ENCODE measurements around the gene KRTAP3-2.

The KRTAP3-2 gene

DNA sequence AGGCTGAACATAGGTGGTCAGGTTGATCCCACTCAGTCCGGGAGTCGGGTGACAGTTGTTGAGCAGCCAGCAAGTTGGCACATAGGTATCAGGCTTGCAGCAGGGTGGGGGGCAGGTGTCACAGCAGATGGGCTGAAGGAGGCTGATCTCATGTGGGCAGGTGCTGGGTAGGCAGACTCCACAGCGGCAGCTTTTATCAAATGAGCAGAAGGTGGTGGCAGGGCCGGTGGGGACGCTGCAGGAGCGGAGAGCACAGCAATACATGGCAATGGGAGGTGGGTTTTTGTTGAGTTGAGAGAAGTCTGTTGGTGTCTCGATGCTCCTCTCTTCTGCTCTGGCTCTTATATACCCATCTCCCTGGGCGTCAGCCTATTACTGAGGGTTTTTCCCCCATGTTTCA is 9.1 kb upstream of the KRTAP3-2 start, which contains the start of gene KRTAP3-1:
Gene KRTAP3-1, minus strand, starts transcription at position 318 of the 400 bp plus-strand sequence. Its CDS starts 54 bp downstream, at position 264.
- Histone ChIP-seq H3K36me3 (ENCODE audit: control insufficient read depth, insufficient read depth, low read length) (no peaks in the 10 kb centered on the region), H3K9me3 (ENCODE audit: control insufficient read depth, insufficient read depth, low read length) (no peaks in the 10 kb centered on the region), H3K27me3 (ENCODE audit: control insufficient read depth, insufficient read depth, low read length) (no peaks in the 10 kb centered on the region), H3K4me3 (ENCODE audit: low read depth, low read length) (no peak within 1 kb of the TSS), H3K4me1 (ENCODE audit: control insufficient read depth, insufficient read depth, low read length) (peaks cover 2% of the 10 kb centered on the region), H3K9ac (ENCODE audit: low read depth, low read length) (no peak within 1 kb of the TSS)

DNA sequence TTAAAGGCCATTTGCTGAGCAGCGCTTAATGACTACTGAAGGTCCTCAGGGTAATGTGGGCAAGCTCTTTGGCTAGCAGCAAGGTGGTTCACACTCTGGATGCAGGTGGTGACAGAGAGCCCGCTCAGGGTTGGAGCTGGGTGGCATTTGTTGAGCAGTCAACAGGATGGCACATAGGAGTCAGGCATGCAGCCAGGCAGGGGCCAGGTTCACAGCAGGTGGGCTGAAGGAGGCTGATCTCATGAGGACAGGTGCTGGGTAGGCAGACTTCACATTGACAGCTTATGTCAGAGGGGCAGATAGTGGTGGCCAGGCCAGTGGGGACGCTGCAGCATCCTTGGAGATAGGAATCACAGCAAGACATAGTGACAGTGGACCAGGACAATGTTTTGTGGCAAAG is 4.7 kb upstream of the KRTAP3-2 start:
- H3K36me3 ChIP-seq (ENCODE audit: control insufficient read depth, insufficient read depth, low read length): no peaks in the 10 kb centered on the region
- H3K27me3 ChIP-seq (ENCODE audit: control insufficient read depth, insufficient read depth, low read length): no peaks in the 10 kb centered on the region
- no peak overlapping the region for H3K9ac ChIP-seq (ENCODE audit: low read depth, low read length)
- H3K4me3 ChIP-seq (ENCODE audit: low read depth, low read length): no peak overlapping the region
- peaks cover under 1% of the 10 kb centered on the region for H3K4me1 ChIP-seq (ENCODE audit: control insufficient read depth, insufficient read depth, low read length)
- H3K9me3 ChIP-seq (ENCODE audit: control insufficient read depth, insufficient read depth, low read length): no peaks in the 10 kb centered on the region

DNA sequence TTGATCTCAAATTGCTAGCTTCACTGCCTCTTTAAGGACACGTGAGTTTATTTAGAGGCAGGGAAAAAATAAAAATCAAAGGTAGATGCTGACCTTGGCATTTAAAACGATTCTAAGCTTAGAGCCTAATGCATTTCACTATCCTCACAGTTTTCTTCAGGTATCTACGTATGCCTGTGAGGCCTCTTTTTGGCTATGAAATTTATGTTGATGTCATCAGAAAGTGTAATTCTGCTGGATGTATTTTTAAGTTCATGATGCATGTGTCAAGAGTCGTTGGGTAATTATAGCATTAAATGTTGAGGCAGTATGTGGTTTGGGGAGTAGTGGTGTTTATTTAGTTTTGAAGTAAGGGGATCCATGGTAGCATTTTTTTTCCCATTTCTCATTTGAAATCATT is 4.2 kb upstream of the KRTAP3-2 start:
- no peaks in the 10 kb centered on the region for H3K27me3 ChIP-seq (ENCODE audit: control insufficient read depth, insufficient read depth, low read length)
- no peak overlapping the region for H3K4me3 ChIP-seq (ENCODE audit: low read depth, low read length)
- no peaks in the 10 kb centered on the region for H3K4me1 ChIP-seq (ENCODE audit: control insufficient read depth, insufficient read depth, low read length)
- H3K36me3 ChIP-seq (ENCODE audit: control insufficient read depth, insufficient read depth, low read length): no peaks in the 10 kb centered on the region
- H3K9ac ChIP-seq (ENCODE audit: low read depth, low read length): no peak overlapping the region
- H3K9me3 ChIP-seq (ENCODE audit: control insufficient read depth, insufficient read depth, low read length): no peaks in the 10 kb centered on the region

DNA sequence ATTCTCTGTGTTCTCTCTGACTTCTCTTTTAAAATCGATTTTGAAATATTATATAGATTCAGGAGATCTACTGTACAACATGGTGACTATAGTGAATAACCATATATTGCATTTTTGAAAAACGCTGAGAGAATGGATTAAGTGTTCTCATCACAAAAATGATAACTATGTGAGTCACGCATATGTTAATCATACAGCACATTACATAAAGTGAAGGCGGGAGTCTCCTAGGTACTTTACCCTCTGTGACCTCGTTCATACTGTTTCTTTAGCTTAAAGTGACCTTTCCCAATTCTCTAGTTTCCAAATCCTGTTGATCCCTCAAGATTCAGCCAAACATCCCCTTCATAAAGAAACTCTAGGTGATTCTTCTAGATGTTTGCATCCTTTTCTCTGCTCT is 3.1 kb upstream of the KRTAP3-2 start:
- Histone ChIP-seq H3K27me3 (ENCODE audit: control insufficient read depth, insufficient read depth, low read length) (no peaks in the 10 kb centered on the region), H3K9me3 (ENCODE audit: control insufficient read depth, insufficient read depth, low read length) (no peaks in the 10 kb centered on the region), H3K4me3 (ENCODE audit: low read depth, low read length) (no peak overlapping the region), H3K36me3 (ENCODE audit: control insufficient read depth, insufficient read depth, low read length) (no peaks in the 10 kb centered on the region), H3K4me1 (ENCODE audit: control insufficient read depth, insufficient read depth, low read length) (no peaks in the 10 kb centered on the region), H3K9ac (ENCODE audit: low read depth, low read length) (no peak overlapping the region)

DNA sequence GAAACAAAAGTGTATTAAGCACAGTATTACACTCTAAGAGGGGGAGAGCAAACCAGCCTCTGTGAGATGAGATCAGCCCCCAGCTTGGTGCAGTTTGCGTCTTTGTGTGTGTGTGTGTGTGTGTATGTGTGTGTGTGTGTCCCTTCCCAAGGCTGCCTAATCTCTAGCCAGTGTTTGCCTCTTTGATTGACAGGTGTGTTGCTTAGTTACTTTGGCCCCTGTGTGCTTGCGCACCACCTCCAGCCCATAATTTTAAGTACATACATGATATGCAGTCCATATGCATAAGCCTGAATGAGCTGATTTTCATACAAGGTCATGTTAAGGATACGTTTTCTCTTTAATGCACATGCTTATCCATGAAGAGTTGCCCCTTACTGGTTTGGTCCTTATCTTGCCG is 2.1 kb upstream of the KRTAP3-2 start:
- Histone ChIP-seq H3K27me3 (ENCODE audit: control insufficient read depth, insufficient read depth, low read length) (no peaks in the 10 kb centered on the region), H3K9me3 (ENCODE audit: control insufficient read depth, insufficient read depth, low read length) (no peaks in the 10 kb centered on the region), H3K4me3 (ENCODE audit: low read depth, low read length) (no peak overlapping the region), H3K9ac (ENCODE audit: low read depth, low read length) (no peak overlapping the region), H3K4me1 (ENCODE audit: control insufficient read depth, insufficient read depth, low read length) (no peaks in the 10 kb centered on the region), H3K36me3 (ENCODE audit: control insufficient read depth, insufficient read depth, low read length) (no peaks in the 10 kb centered on the region)

DNA sequence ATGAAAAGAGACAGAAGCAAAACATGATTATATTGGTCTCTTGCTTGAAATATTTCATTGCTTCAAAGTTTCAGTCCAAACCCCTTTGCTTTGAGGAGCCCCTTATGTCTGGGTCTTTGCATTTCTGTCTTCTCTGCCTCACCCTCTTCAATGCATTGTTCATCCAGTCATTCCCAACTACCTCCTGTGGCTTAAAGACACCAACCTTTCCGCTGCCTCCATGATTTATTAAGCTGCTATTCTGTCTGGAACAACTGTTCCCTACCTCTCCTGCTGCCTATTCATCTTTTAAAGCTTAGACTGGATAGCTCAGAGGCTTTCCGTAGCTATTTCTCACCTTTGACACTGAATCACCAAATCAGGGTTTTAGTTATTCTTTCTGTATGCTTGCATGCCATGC is 2.3 kb downstream of the KRTAP3-2 start:
- Histone ChIP-seq H3K4me1 (ENCODE audit: control insufficient read depth, insufficient read depth, low read length) (no peaks in the 10 kb centered on the region), H3K9me3 (ENCODE audit: control insufficient read depth, insufficient read depth, low read length) (no peaks in the 10 kb centered on the region), H3K36me3 (ENCODE audit: control insufficient read depth, insufficient read depth, low read length) (no peaks in the 10 kb centered on the region), H3K27me3 (ENCODE audit: control insufficient read depth, insufficient read depth, low read length) (no peaks in the 10 kb centered on the region), H3K9ac (ENCODE audit: low read depth, low read length) (no peak overlapping the region), H3K4me3 (ENCODE audit: low read depth, low read length) (no peak overlapping the region)

DNA sequence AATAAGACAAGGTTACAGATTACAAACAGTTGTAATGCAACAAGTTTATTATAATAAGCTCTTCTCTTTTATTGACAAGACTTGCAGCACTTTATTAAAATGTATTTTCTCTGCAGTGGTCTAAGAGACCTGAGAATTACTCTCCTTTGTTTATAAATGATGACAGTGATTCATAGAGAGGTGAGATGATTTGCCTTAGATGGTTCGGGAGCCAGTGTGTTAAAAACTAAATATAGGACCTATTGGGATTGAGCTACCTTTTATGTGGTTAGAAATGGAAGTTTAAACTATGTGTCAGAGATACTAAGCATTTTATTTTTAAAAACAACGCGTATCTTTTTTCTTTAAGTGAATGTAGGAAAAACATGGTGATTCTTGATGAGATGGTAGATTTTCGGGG is 2.9 kb downstream of the KRTAP3-2 start:
- no peaks in the 10 kb centered on the region for H3K4me1 ChIP-seq (ENCODE audit: control insufficient read depth, insufficient read depth, low read length)
- H3K36me3 ChIP-seq (ENCODE audit: control insufficient read depth, insufficient read depth, low read length): no peaks in the 10 kb centered on the region
- no peak overlapping the region for H3K9ac ChIP-seq (ENCODE audit: low read depth, low read length)
- no peaks in the 10 kb centered on the region for H3K27me3 ChIP-seq (ENCODE audit: control insufficient read depth, insufficient read depth, low read length)
- H3K9me3 ChIP-seq (ENCODE audit: control insufficient read depth, insufficient read depth, low read length): no peaks in the 10 kb centered on the region
- no peak overlapping the region for H3K4me3 ChIP-seq (ENCODE audit: low read depth, low read length)

DNA sequence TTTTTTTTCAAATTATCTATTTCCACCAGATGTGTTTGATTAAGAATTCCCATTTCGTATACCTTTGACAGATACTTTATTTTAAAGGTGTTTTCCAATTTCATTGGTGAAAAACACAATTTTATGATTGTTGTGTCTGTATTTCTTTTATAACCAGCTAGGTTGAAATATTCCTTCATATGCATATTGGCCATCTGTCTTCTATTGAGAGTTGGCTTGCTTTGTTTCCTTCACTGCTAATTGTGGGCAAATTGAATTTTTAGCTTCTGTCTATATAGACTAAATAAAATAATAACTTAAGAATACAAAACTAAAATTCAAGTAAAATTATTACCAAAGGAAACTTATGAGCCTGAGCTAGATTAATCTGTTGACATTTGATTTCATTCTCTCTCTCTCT is 4.6 kb downstream of the KRTAP3-2 start:
- no peak overlapping the region for H3K9ac ChIP-seq (ENCODE audit: low read depth, low read length)
- no peak overlapping the region for H3K4me3 ChIP-seq (ENCODE audit: low read depth, low read length)
- no peaks in the 10 kb centered on the region for H3K4me1 ChIP-seq (ENCODE audit: control insufficient read depth, insufficient read depth, low read length)
- H3K9me3 ChIP-seq (ENCODE audit: control insufficient read depth, insufficient read depth, low read length): no peaks in the 10 kb centered on the region
- no peaks in the 10 kb centered on the region for H3K36me3 ChIP-seq (ENCODE audit: control insufficient read depth, insufficient read depth, low read length)
- H3K27me3 ChIP-seq (ENCODE audit: control insufficient read depth, insufficient read depth, low read length): no peaks in the 10 kb centered on the region

DNA sequence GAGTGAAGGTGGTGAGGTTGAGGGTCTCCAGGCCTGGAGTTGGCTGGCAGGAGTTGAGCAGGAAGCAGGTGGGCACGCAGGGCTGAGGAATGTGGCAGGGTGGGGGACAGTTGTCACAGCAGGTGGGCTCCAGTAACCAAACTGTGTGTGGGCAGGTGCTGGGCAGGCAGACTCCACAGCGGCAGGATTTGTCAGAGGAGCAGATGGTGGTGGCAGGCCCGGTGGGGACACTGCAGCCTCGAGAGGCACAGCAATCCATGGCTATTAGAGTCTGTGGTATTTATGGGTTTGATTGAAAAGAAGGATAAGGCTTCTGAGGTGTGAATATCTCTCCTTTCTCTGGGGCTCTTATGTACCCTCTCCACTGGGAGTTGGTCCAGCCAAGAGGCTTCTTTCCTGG is 5.9 kb downstream of the KRTAP3-2 start, which contains the start of gene KRTAP3-3:
Gene KRTAP3-3, minus strand, starts transcription at position 326 of the 400 bp plus-strand sequence. Its CDS starts 67 bp downstream, at position 259.
- no peak within 1 kb of the TSS for H3K9ac ChIP-seq (ENCODE audit: low read depth, low read length)
- H3K9me3 ChIP-seq (ENCODE audit: control insufficient read depth, insufficient read depth, low read length): no peaks in the 10 kb centered on the region
- H3K27me3 ChIP-seq (ENCODE audit: control insufficient read depth, insufficient read depth, low read length): no peaks in the 10 kb centered on the region
- no peaks in the 10 kb centered on the region for H3K4me1 ChIP-seq (ENCODE audit: control insufficient read depth, insufficient read depth, low read length)
- no peak within 1 kb of the TSS for H3K4me3 ChIP-seq (ENCODE audit: low read depth, low read length)
- no peaks in the 10 kb centered on the region for H3K36me3 ChIP-seq (ENCODE audit: control insufficient read depth, insufficient read depth, low read length)

DNA sequence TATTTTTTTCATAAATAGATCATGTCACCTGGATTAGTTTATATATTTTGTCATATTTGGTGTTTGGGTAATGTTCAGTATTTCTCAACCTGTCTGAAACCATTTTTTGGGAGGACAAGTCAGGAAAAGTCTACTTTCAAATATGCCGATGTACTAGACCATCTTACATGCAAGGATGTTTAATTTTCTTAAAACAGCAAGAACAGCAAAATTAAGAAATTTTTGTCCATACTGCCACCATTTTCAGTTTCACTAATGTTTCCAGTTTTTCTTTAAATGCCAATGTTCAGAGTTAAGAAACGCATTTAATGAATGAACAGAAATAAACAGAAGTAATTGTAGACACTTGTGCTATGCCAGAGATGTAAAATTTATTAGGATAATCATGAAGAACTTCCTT is 6.6 kb downstream of the KRTAP3-2 start:
- Histone ChIP-seq H3K4me1 (ENCODE audit: control insufficient read depth, insufficient read depth, low read length) (no peaks in the 10 kb centered on the region), H3K9me3 (ENCODE audit: control insufficient read depth, insufficient read depth, low read length) (no peaks in the 10 kb centered on the region)

DNA sequence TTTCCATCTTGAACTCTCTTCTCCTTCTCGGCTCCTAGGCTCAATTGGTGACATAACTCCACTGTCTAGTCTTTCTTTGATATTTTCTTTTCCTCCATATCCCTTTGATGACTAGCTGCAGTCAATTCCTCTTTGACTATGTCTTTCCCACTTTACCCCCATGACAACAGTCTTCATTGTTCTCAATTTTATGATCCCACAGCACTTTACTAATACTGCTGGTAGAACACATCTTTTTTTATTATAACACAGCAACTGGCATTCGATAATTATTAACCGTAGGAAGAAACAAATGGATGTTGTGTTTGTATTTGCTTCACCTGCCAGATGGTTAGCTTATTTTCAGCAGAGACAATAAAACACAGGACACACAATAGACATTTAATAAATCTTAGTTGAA is 7.0 kb downstream of the KRTAP3-2 start:
- H3K27me3 ChIP-seq (ENCODE audit: control insufficient read depth, insufficient read depth, low read length): no peaks in the 10 kb centered on the region
- no peak overlapping the region for H3K4me3 ChIP-seq (ENCODE audit: low read depth, low read length)
- no peaks in the 10 kb centered on the region for H3K36me3 ChIP-seq (ENCODE audit: control insufficient read depth, insufficient read depth, low read length)
- H3K4me1 ChIP-seq (ENCODE audit: control insufficient read depth, insufficient read depth, low read length): no peaks in the 10 kb centered on the region
- no peak overlapping the region for H3K9ac ChIP-seq (ENCODE audit: low read depth, low read length)
- H3K9me3 ChIP-seq (ENCODE audit: control insufficient read depth, insufficient read depth, low read length): no peaks in the 10 kb centered on the region

More for the DNA sequence above, 6.6 kb downstream of the KRTAP3-2 start:
- H3K27me3 ChIP-seq (ENCODE audit: control insufficient read depth, insufficient read depth, low read length): no peaks in the 10 kb centered on the region
- H3K9ac ChIP-seq (ENCODE audit: low read depth, low read length): no peak overlapping the region
- no peak overlapping the region for H3K4me3 ChIP-seq (ENCODE audit: low read depth, low read length)
- no peaks in the 10 kb centered on the region for H3K36me3 ChIP-seq (ENCODE audit: control insufficient read depth, insufficient read depth, low read length)

DNA sequence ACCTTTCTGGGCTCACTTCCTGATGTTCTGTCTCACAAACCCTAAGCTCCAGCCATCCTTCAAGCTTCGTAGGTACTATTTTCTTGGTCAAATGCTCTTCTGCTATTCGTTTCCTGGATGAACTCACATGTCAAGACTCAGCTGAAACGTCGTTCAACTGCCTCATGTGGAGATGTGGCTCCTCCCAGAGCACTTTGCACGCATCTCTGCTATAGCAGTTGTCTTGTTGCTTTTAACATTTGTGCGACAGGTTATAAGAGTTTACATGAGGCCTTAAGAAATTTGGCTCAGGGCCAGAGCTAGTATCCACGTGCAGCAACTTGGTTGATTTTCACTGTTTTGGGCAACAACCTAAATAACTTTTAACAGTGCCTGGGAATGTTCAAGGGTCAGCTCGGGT is 12.8 kb downstream of the KRTAP3-2 start:
- Histone ChIP-seq H3K4me1 (ENCODE audit: control insufficient read depth, insufficient read depth, low read length) (no peaks in the 10 kb centered on the region), H3K27me3 (ENCODE audit: control insufficient read depth, insufficient read depth, low read length) (no peaks in the 10 kb centered on the region), H3K4me3 (ENCODE audit: low read depth, low read length) (no peak overlapping the region), H3K9ac (ENCODE audit: low read depth, low read length) (no peak overlapping the region), H3K36me3 (ENCODE audit: control insufficient read depth, insufficient read depth, low read length) (no peaks in the 10 kb centered on the region), H3K9me3 (ENCODE audit: control insufficient read depth, insufficient read depth, low read length) (no peaks in the 10 kb centered on the region)

DNA sequence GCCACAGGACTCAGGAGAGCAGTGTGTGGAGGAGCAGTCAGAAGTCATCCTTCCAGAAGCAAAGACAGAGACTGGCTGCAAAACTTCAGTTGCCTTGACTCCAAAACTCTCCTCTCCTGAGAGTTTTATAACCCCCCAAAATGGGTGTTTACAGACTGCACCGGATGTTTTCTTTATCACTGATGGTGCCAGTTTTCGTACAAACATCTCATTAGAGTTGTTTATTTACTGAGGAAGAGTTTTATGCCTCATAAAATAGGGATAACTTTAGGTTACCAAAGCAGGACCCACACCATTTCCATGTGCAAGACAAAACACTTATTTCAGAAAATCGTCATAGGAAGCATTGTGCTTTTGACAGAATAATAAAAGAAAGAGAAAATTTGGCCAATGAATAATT is 15.5 kb downstream of the KRTAP3-2 start, which contains the start of gene KRT40:
Gene KRT40, minus strand, starts transcription at position 101 of the 400 bp plus-strand sequence. Its CDS starts 53 bp downstream, at position 48.
- H3K4me3 ChIP-seq (ENCODE audit: low read depth, low read length): no peak within 1 kb of the TSS
- H3K27me3 ChIP-seq (ENCODE audit: control insufficient read depth, insufficient read depth, low read length): no peaks in the 10 kb centered on the region
- H3K4me1 ChIP-seq (ENCODE audit: control insufficient read depth, insufficient read depth, low read length): no peaks in the 10 kb centered on the region
- no peaks in the 10 kb centered on the region for H3K36me3 ChIP-seq (ENCODE audit: control insufficient read depth, insufficient read depth, low read length)
- no peak within 1 kb of the TSS for H3K9ac ChIP-seq (ENCODE audit: low read depth, low read length)
- H3K9me3 ChIP-seq (ENCODE audit: control insufficient read depth, insufficient read depth, low read length): no peaks in the 10 kb centered on the region
